Stimulated activated CD8-positive, alpha-beta memory T cell treated with anti-CD3 and anti-CD28 coated beads, Interleukin-4, amount 100 ng/mL, for 1 hour (primary cell): ENCODE measurements around the gene ARAP3.
"Not testable (repeated sequence)": the region's sequence is repeated elsewhere in the genome, so short reads cannot be mapped to it uniquely, and the experiment has no call there.

ENCODE experiments used
- DNase-seq, 2 donors: peaks; one replicate each; pipeline ENCODE4 v3.0.0-alpha.2; 2020; ENCODE audit warnings: low read depth in 2 of 2, low spot score in 1 of 2

Gene ARAP3

GRCh38 chr5:141681695-141682641 lies at the start of gene ARAP3:
Gene ARAP3, minus strand, starts transcription at chr5:141682230. Its CDS starts 1,744 bp downstream, at chr5:141680486.
- DNase-seq = no peak

DNA sequence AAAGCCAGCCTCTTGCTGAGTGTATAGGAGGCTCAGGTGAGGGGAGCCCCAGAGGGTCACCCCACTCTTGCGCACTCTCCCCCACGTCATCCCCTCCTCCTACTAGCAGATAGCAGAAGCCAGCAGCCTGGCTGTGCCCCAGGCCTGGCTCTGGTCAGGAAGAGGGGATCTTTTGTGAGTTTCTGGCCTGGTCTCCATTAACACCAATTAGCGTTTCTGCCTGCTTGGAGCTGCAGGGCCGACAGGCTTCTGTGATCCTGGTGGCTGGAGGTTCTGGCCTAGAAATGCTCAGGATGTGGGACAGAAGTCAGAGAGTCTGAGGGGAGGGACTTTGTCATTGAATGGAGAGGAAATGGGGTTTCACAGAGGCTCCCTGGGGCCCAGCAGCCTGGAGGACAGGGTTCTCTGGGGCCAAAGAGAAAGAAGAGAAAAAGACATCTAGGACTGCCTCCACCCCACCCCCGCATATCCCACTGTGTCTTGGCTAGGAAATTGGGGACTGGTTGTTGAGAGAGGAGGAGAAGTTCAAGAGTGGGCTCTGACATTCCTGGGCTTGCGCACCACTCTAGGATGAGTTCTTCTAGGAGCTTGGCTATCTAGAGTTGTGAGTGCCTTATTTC lies 47.5 kb upstream of the ARAP3 start:
- DNase-seq = no peak

DNA sequence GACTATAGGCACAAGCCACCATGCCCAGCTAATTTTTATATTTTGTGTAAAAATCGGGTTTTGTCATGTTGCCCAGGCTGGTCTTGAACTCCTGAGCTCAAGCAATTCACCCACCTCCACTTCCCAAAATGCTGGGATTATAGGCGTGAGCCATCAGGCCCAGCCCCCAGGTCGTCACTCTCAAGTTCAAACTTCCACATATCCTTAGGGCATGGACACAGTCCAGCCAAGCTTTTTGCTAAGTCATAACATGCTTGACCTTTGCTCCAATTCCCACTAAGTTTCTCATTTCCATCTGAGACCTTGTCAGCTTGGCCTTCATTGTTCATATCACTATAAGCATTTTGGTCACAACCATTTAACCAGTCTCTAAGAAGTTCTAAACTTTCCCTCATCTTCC lies 43.9 kb upstream of the ARAP3 start:
- no peak for DNase-seq

GRCh38 chr5:141725174-141725573 lies 43.1 kb upstream of the ARAP3 start:
- not testable (repeated sequence) for DNase-seq

- no peak for DNase-seq
Measured at GRCh38 chr5:141722266-141722665, 40.2 kb upstream of the ARAP3 start.

DNA sequence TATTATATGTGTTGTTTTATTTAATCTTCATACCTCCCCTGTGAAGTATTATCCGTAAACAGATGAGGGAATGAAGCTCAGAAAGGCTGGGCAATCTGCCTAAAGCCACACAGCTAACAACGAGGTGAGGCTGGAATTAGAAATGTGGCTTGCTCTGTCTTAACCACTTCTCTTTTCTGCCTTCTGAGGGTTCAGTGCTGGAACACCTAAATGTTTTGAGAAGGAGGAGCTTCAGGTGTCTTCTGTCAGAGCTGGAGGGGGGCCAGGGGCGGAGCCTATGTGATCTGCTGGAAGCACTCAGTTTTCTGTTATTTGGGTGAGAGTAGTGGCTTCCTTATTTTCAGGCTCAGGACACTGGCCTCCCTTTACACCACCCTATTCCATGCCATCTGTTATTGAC lies 35.0 kb upstream of the ARAP3 start:
- DNase-seq = no peak

DNA sequence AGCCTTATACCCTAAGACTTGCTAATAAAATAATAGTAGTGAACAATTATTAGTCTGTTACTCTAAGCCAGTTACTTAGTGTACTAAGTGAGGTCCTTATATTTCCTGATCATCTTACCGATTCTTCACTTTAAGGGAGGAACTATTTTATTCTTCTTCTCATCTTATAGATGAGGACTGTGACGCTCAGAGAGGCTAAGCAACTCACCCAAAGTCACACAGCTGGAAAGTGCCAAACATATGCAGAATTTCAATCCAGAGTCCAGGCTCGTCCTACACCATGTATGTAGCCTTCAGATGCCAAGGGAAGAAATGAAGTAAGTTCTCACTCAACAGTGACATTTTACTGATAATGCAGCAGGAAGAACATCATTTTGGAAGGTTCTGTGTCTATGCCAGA lies 34.4 kb upstream of the ARAP3 start:
- no peak for DNase-seq

DNA sequence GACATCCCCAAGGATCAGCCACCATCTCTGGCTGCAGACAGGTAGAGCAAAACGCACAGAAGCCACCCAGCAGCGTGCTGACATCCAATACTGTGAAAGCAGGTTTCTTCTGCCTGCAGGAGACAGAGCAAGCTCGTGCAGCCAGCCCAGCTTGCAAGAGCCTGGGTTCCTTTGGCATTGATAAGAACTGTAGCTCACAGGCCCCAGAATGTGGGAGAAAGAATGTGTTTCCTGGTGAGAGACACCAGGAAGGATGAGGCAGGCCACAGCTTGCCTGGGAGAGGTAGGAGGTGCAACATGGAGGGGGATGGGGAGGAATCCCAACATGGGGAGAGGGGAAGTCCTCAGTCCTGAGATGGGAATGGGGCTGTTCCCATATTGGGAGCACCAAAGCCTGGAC lies 34.0 kb upstream of the ARAP3 start:
- no peak for DNase-seq

DNA sequence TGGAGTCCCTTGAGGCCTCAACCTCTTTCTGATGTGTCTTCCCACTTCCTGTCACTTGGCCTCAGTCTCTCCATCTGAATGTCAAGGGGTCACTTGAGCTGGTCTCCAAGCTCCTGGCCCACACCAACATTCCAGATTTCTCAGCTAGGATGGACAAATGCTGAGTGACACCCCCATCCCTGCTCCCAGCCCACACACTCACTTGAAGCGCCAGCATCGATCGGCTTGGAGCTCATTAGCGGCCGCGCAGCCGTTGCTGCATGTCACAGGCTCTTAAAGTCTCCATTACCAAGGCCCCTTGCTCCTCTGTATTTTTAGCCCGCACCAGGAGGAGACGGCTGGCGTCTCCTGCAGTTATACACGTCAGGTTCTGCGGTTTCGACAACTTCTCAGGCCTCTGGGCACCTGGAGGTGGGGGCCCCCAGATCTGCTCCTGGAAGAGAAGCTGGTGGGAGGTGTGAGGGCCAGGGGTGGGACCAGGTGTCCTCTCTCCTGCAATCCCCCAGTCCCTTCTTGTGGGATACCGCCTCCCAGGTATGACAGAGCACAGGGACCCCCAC lies 33.4 kb upstream of the ARAP3 start:
- no peak for DNase-seq

DNA sequence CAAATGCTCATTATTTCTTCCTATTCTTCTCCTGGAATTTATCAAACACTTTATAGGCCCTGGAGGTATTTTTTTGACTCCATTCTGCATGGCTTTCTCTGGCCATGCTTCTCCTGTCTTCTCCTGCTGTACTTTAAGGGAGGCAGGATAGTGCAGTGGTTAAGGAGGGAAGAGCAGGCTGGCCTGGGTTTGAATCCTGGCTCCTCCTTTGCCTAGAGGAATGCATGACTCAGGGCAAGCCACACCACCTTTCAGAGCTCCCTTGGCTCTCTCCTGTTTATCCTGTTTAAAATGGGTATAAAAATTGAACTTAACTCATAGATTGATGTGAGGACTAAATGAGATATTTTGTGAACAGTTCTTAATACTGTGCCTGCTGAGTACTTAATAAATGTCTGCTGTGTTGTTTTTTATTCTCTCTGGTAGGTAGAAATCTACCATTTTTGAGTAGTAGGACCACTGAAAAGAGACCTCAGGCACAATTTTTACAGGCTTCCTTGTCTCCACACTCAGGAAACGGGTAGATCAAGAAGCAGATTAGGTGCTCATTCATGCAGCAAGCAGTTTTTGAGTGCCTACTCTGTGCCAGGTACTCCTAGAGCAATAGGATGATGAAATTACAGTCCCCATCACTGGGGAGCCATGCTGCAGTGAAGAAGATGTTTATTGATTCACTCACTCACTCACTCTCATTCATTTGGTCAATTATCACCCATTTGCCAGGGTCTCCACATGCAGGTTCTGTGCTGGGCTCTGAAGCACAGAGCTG lies 32.7 kb upstream of the ARAP3 start:
- no peak for DNase-seq

DNA sequence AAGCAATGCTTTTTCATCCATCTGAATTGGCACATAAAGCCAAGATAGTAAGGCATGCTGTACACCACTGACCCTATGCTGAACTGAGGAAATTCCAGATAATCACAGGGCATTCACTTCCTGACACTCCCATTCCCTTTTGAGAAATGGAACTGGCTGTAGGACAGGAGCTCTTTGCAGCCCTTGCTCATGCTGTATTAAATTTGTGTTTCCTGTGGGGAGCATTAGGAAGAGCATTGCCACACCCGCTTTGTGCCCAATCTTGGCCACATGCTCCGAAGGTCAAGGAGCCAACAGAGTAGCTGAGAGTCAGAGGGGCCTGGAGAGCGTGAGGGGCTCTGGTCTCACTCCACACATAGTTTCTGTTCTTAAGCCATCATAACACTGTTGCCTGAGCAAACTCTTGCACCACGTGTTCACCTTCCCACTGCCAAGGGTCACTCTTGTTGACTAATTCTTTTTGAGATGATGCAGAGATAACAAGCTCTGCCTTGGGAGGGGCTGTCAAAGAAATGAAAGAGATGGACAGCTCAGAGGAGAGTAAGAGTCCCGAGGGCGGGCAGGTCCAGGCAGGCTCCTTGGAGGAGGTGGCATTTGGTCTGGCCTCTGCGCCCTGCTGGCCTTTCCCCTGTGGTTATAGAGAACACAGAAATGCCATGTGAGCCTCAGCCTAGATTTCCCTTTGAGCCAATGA lies 31.7 kb upstream of the ARAP3 start:
- no peak for DNase-seq

GRCh38 chr5:141711687-141712086 lies 29.7 kb upstream of the ARAP3 start:
- no peak for DNase-seq

- DNase-seq = no peak
Measured at GRCh38 chr5:141709699-141710267, 27.8 kb upstream of the ARAP3 start.

- DNase-seq = no peak
Measured at GRCh38 chr5:141708016-141708415, 26.0 kb upstream of the ARAP3 start.

DNA sequence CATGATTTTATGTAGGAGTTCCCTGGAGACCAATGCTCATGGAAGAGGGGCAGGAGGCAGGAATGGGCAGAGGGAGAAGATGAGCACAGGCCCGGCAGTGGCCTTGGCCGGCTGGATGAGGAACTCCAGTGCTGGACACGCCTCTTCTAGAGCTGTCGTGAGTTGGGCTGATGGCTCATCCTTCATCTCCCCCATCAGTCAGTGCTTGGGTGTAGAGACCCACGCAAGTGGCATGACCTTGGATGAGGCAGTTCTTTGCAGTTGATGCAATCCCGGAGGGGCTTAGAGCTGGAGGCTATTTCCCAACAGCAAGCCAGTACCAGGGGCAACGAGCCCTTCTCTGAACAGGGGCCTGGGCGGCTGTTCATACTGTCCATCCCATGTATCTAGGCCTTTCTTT lies 25.5 kb upstream of the ARAP3 start:
- no peak for DNase-seq

DNA sequence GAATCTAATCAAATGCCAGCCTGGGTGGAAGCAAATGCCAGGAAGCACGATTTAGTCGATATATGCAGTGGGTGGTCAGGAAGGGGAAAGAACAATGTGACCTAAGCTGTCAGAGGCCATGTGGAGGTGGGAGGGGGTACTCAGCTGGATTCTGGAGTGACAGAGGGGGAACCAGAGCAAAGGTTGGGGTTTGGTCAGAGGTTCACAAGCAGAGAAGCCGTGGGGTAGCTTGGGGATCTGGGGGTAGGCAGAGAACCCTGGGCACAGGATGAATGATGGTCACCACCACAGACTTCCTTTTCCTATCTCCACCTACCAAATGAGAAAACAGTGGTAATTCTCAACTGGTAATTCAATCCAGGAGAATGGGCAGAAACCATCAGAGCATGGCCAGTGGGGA lies 24.1 kb upstream of the ARAP3 start:
- DNase-seq = no peak

DNA sequence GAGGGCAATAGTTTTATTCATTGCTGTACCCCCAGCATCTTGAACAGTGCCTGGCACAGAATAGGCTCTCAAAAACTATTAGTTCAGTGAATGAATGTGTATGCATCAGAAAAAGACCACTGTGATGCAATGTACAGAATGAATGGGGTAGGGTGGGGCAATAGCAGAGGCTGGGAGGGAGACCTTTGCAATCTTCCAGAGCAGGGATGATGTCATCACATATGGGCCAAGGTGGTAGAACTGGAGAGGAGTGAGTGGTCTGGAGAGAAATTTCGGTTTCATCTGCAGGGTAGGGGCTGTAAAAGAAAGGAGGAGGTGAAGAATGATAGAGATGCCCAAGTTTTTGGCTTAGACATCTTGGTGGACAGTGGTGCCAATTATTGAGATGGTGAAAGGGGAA lies 23.4 kb upstream of the ARAP3 start:
- no peak for DNase-seq

GRCh38 chr5:141704782-141705297 lies 22.8 kb upstream of the ARAP3 start:
- no peak for DNase-seq

GRCh38 chr5:141703133-141703561 lies 21.1 kb upstream of the ARAP3 start:
- DNase-seq = no peak
